ENCODE measurements around the gene ATP8B3. TPM values are rescaled to one million over a fixed set of nuclear protein-coding genes. Genes with fewer than 3 reads are reported as not detected.

The ATP8B3 gene
- total and polyA plus RNA-seq, 5 donors from 2014 or later: 1.1 to 12.2 (median 3.2) TPM

GRCh38 chr19:1836458-1837221 is 24.6 kb upstream of the ATP8B3 start:
- Histone ChIP-seq H3K4me1 (ENCODE audit: control insufficient read depth, insufficient read depth, low read length, poor library complexity, severe bottlenecking) (peaks cover 24% of the 10 kb centered on the region), H3K36me3 (ENCODE audit: control insufficient read depth, insufficient read depth, low read length) (peaks cover 3% of the 10 kb centered on the region), H3K9me3 (ENCODE audit: control insufficient read depth in 2 of 2, low read length in 2 of 2) (no peaks in the 10 kb centered on the region), H3K27me3 (ENCODE audit: control insufficient read depth, insufficient read depth, low read length) (no peaks in the 10 kb centered on the region), H3K4me3 (ENCODE audit: low read depth, low read length) (no peak overlapping the region), H3K27ac (ENCODE audit: insufficient read depth, low read length, poor library complexity, severe bottlenecking) (no peak overlapping the region)
- ATAC-seq (ENCODE audit: low read depth in 2 of 2) (no peak), DNase-seq (no peak)
- Mint-ChIP-seq H3K27ac (no peak overlapping the region), H3K27me3 (no peaks in the 10 kb centered on the region), H3K9me3 (no peaks in the 10 kb centered on the region), H3K4me3 (no peak overlapping the region), H3K4me1 (peaks cover 0 to 44% (median 5%) of the 10 kb centered on the region in 4 donors), H3K36me3 (no peaks in the 10 kb centered on the region)

DNA sequence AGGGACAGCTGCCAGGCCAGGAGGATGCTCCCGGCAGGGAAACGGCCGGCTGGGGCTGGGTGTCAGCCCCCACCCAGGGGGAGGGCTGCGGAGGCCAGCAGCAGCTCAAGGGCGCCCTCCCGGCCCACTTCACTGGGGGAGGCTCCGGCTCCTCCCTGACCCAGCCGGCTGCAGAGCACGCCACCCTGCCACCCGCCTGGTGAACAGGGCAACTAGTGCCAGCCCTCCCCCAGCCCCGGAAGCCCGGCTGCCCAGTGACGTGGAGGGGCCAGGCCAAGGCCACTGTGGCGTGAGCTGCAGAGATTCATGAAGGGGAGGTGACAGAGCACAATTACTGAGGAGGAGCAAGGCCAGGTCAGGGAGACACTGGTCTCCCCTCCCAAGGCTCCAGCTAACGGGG is 21.5 kb upstream of the ATP8B3 start:
- peaks cover 17% of the 10 kb centered on the region for H3K4me1 ChIP-seq (ENCODE audit: control insufficient read depth, insufficient read depth, low read length, poor library complexity, severe bottlenecking)
- no peaks in the 10 kb centered on the region for H3K9me3 ChIP-seq (ENCODE audit: control insufficient read depth in 2 of 2, low read length in 2 of 2)
- Mint-ChIP-seq H3K36me3 (no peaks in the 10 kb centered on the region), H3K4me1 (peaks cover 0 to 23% (median 3%) of the 10 kb centered on the region in 4 donors), H3K4me3 (no peak overlapping the region), H3K27ac (no peak overlapping the region), H3K9me3 (no peaks in the 10 kb centered on the region), H3K27me3 (no peaks in the 10 kb centered on the region)
- H3K36me3 ChIP-seq (ENCODE audit: control insufficient read depth, insufficient read depth, low read length): peaks cover 12% of the 10 kb centered on the region
- DNase-seq (no peak), ATAC-seq (ENCODE audit: low read depth in 2 of 2) (no peak)
- H3K27ac ChIP-seq (ENCODE audit: insufficient read depth, low read length, poor library complexity, severe bottlenecking): no peak overlapping the region
- H3K27me3 ChIP-seq (ENCODE audit: control insufficient read depth, insufficient read depth, low read length): no peaks in the 10 kb centered on the region
- no peak overlapping the region for H3K4me3 ChIP-seq (ENCODE audit: low read depth, low read length)

GRCh38 chr19:1832046-1832663 is 20.1 kb upstream of the ATP8B3 start:
- Mint-ChIP-seq H3K27me3 (no peaks in the 10 kb centered on the region), H3K4me1 (peaks cover 0 to 13% (median 0%) of the 10 kb centered on the region in 4 donors), H3K36me3 (no peaks in the 10 kb centered on the region), H3K27ac (no peak overlapping the region), H3K4me3 (no peak overlapping the region), H3K9me3 (no peaks in the 10 kb centered on the region)
- Histone ChIP-seq H3K4me1 (ENCODE audit: control insufficient read depth, insufficient read depth, low read length, poor library complexity, severe bottlenecking) (peaks cover 10% of the 10 kb centered on the region), H3K9me3 (ENCODE audit: control insufficient read depth in 2 of 2, low read length in 2 of 2) (no peaks in the 10 kb centered on the region), H3K36me3 (ENCODE audit: control insufficient read depth, insufficient read depth, low read length) (peaks cover 16% of the 10 kb centered on the region), H3K27me3 (ENCODE audit: control insufficient read depth, insufficient read depth, low read length) (no peaks in the 10 kb centered on the region), H3K27ac (ENCODE audit: insufficient read depth, low read length, poor library complexity, severe bottlenecking) (no peak overlapping the region), H3K4me3 (ENCODE audit: low read depth, low read length) (no peak overlapping the region)
- ATAC-seq (ENCODE audit: low read depth in 2 of 2) (no peak), DNase-seq (no peak)

- Mint-ChIP-seq H3K4me3 (no peak overlapping the region), H3K4me1 (peaks cover 0 to 9% (median 1%) of the 10 kb centered on the region in 4 donors)
Measured at GRCh38 chr19:1830978-1831377, 18.9 kb upstream of the ATP8B3 start.

DNA sequence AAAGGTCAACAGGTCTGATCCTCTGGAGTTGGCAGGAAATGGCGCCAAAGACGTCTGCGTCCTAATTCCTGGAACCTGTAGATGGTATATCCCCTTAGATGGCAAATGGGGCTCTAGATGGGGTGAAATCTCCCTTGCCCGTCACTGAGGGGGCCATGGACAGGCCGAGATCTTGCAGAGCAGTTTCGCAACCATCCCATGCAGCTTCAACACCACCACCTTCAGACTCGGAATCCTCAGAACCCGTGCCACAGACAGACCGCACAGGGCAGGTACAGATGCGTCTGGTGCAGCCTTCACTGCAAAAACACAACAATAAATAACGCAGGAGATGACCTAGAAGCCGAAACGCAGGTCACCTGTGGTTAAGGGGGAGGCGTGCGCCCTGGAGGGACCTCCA is 18.5 kb upstream of the ATP8B3 start:
- H3K27ac ChIP-seq (ENCODE audit: insufficient read depth, low read length, poor library complexity, severe bottlenecking): no peak overlapping the region
- no peak overlapping the region for H3K4me3 ChIP-seq (ENCODE audit: low read depth, low read length)
- no peaks in the 10 kb centered on the region for H3K9me3 Mint-ChIP-seq
- H3K36me3 ChIP-seq (ENCODE audit: control insufficient read depth, insufficient read depth, low read length): peaks cover 19% of the 10 kb centered on the region
- no peak overlapping the region for H3K4me3 Mint-ChIP-seq
- H3K4me1 ChIP-seq (ENCODE audit: control insufficient read depth, insufficient read depth, low read length, poor library complexity, severe bottlenecking): peaks cover 9% of the 10 kb centered on the region
- H3K27me3 Mint-ChIP-seq: no peaks in the 10 kb centered on the region
- peaks cover 0 to 11% (median 2%) of the 10 kb centered on the region in 4 donors for H3K4me1 Mint-ChIP-seq
- H3K27ac Mint-ChIP-seq: peak overlapping the region in 1 of 3 donors; percentile 66
- H3K9me3 ChIP-seq (ENCODE audit: control insufficient read depth in 2 of 2, low read length in 2 of 2): no peaks in the 10 kb centered on the region
- H3K36me3 Mint-ChIP-seq: no peaks in the 10 kb centered on the region
- no peak for ATAC-seq (ENCODE audit: low read depth in 2 of 2)
- H3K27me3 ChIP-seq (ENCODE audit: control insufficient read depth, insufficient read depth, low read length): no peaks in the 10 kb centered on the region
- no peak for DNase-seq

More at GRCh38 chr19:1830978-1831377, 18.9 kb upstream of the ATP8B3 start:
- Mint-ChIP-seq H3K9me3 (no peaks in the 10 kb centered on the region), H3K27ac (no peak overlapping the region), H3K27me3 (no peaks in the 10 kb centered on the region), H3K36me3 (no peaks in the 10 kb centered on the region)
- Histone ChIP-seq H3K27me3 (ENCODE audit: control insufficient read depth, insufficient read depth, low read length) (no peaks in the 10 kb centered on the region), H3K9me3 (ENCODE audit: control insufficient read depth in 2 of 2, low read length in 2 of 2) (no peaks in the 10 kb centered on the region), H3K27ac (ENCODE audit: insufficient read depth, low read length, poor library complexity, severe bottlenecking) (no peak overlapping the region), H3K36me3 (ENCODE audit: control insufficient read depth, insufficient read depth, low read length) (peaks cover 19% of the 10 kb centered on the region), H3K4me1 (ENCODE audit: control insufficient read depth, insufficient read depth, low read length, poor library complexity, severe bottlenecking) (peaks cover 9% of the 10 kb centered on the region), H3K4me3 (ENCODE audit: low read depth, low read length) (no peak overlapping the region)
- ATAC-seq (ENCODE audit: low read depth in 2 of 2): no peak
- no peak for DNase-seq

- Histone ChIP-seq H3K4me3 (ENCODE audit: low read depth, low read length) (no peak overlapping the region), H3K27me3 (ENCODE audit: control insufficient read depth, insufficient read depth, low read length) (no peaks in the 10 kb centered on the region), H3K27ac (ENCODE audit: insufficient read depth, low read length, poor library complexity, severe bottlenecking) (no peak overlapping the region), H3K36me3 (ENCODE audit: control insufficient read depth, insufficient read depth, low read length) (peaks cover 19% of the 10 kb centered on the region), H3K9me3 (ENCODE audit: control insufficient read depth in 2 of 2, low read length in 2 of 2) (no peaks in the 10 kb centered on the region), H3K4me1 (ENCODE audit: control insufficient read depth, insufficient read depth, low read length, poor library complexity, severe bottlenecking) (peaks cover 8% of the 10 kb centered on the region)
- Mint-ChIP-seq H3K36me3 (no peaks in the 10 kb centered on the region), H3K27ac (peak overlapping the region in 1 of 3 donors; percentile 63), H3K4me3 (peak overlapping the region in 1 of 4 donors; percentile 52), H3K9me3 (no peaks in the 10 kb centered on the region), H3K4me1 (peaks cover 0 to 11% (median 2%) of the 10 kb centered on the region in 4 donors), H3K27me3 (no peaks in the 10 kb centered on the region)
- no peak for DNase-seq
- ATAC-seq (ENCODE audit: low read depth in 2 of 2): no peak
Measured at GRCh38 chr19:1829958-1830357, 17.9 kb upstream of the ATP8B3 start.

- no peak overlapping the region for H3K27ac Mint-ChIP-seq
- ATAC-seq (ENCODE audit: low read depth in 2 of 2) (peak in 1 of 2 donors; percentile 4), DNase-seq (no peak)
- Histone ChIP-seq H3K27me3 (ENCODE audit: control insufficient read depth, insufficient read depth, low read length) (no peaks in the 10 kb centered on the region), H3K4me3 (ENCODE audit: low read depth, low read length) (no peak overlapping the region), H3K36me3 (ENCODE audit: control insufficient read depth, insufficient read depth, low read length) (peaks cover 27% of the 10 kb centered on the region), H3K4me1 (ENCODE audit: control insufficient read depth, insufficient read depth, low read length, poor library complexity, severe bottlenecking) (peaks cover 8% of the 10 kb centered on the region), H3K9me3 (ENCODE audit: control insufficient read depth in 2 of 2, low read length in 2 of 2) (no peaks in the 10 kb centered on the region), H3K27ac (ENCODE audit: insufficient read depth, low read length, poor library complexity, severe bottlenecking) (no peak overlapping the region)
- H3K9me3 Mint-ChIP-seq: no peaks in the 10 kb centered on the region
- peaks cover 0 to 7% (median 2%) of the 10 kb centered on the region in 4 donors for H3K4me1 Mint-ChIP-seq
- no peak overlapping the region for H3K4me3 Mint-ChIP-seq
- no peaks in the 10 kb centered on the region for H3K27me3 Mint-ChIP-seq
- H3K36me3 Mint-ChIP-seq: no peaks in the 10 kb centered on the region
Measured at GRCh38 chr19:1828279-1829238, 16.5 kb upstream of the ATP8B3 start.
